Measurements from ENCODE around the gene SPAG6. TPM values are rescaled to one million over a fixed set of nuclear protein-coding genes. Genes with fewer than 3 reads are reported as not detected.
"Not testable (repeated sequence)": the region's sequence is repeated elsewhere in the genome, so short reads cannot be mapped to it uniquely, and the experiment has no call there.

The SPAG6 gene
- total RNA-seq, 1 experiment from 2014 or later: not detected

DNA sequence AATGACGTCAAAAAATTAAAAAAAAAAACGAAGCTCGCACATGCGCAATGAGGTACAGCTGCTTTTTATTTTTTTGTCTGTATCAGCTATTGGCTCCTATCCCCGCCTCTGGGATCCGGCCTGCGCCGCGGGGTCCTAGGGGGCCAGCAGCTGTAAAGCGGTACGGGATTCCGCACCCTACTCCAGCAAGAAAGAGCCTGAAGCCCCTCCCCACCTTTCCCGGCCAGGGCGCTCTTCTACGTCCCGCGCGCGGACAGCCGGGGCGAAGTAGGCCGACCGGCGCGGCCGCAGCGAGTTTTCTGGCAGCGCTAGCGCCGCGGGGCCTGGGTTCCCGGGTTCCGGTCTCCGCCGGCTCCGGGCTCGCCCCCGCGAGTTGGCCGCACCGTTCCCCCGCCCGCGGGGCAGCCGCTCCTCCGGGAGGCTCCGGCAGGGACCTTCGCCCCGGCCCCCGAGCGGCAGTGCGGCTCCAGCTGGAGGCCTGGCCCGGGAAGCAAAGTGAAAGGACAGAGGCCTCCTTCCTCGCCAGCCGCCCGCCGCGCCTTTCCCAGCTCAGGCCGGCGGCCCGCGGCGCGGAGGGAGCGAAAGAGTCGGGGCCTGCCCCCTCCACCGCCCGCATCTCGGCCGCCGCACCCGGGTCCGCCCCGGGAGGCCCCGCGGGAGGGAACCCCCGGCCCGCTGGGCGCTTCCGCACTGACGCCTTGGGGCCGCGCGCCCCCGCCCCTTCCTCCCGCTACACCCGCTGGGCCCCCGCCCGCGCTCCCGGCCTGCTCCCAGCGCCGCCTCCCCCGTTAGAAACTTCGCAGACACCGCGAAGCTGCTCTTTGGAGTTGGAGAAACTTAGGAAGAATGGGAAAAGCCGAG is 4.7 kb upstream of the SPAG6 start:
- peak; percentile 64 for DNase-seq (ENCODE audit: extremely low read depth, low read depth)

DNA sequence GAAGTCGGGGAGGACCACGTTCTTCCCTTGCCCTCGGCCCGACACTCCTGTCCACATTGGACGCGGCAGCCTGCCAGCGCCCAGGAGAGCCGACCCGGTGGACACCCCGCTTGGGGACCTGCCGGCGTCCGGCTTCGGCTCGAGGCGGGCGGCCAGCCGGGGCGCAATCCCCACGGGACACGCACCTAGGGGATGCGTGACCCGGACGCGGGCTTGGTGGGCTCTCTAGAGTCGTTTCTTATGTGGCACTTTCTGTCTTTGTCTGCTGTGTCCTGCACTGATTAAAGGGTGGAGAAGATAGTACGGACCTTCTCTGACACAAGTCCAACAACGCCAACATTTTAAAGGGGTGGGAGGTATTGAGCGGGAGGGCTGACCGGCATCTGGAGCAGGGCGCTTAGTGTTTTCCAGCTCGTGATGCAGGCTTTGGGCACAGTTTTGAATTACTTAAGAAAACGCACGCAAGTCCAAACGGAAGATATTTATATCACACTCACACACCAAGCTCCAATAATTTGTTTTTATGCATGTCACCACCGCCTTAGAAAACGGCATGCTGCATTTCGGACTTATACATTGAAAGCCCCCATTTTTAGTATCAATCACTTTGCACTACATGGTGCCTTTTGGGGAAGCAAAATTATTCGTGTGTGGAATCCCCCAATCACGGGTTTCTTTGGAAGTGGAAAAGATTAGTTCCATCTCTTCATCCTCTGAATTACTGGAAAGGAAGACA is 3.9 kb upstream of the SPAG6 start:
- no peak for DNase-seq (ENCODE audit: extremely low read depth, low read depth)

DNA sequence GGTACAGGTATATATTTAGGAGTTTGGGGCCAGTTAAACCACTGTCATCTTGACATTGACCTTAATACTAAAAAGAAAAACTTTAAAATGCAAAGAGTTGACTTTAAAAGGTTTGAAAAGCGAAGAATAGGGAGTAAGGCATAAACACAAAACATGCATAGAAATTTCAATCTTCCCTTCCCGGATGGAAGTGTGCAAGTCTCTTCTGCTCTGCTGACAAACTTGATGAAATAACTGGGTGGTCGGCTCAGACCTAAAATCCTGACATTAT is 3.4 kb upstream of the SPAG6 start:
- DNase-seq (ENCODE audit: extremely low read depth, low read depth): no peak

DNA sequence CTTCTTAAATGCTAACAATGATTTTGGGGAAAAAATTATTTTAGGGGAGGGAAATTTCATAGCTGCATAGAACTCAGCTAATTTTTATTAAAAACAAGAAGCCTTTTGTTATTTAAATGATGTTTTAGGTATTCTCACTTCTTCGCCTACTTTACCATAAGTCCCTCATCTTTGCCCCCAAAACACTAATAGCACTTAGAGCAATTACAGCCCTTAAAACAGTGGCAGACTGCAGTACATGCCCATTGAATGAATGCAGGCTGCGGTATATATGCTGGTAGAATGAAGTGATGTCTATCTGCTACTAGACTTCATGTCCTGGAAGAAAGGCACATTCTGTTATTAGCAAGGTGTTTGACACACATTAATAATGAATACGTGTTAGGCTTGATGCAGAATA is 2.9 kb upstream of the SPAG6 start:
- no peak for DNase-seq (ENCODE audit: extremely low read depth, low read depth)

DNA sequence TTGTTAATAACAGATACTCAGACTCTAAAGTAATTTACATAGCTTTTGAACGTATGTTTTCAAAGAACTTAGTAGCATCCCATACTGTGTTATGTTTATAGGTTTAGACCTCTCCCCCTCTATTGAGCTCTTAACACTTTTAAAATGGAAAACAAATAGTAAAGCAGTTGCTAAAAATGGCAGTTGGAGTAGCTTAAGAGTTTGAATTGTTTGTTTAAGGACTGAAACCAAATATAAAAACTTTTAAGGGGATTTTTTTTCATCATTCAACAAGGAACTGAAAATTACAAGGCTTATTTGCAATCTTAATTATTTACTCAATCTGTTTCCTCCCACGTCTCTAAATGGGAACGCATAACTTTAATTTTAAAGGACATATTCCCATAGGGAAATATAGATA is 1.6 kb upstream of the SPAG6 start:
- no peak for DNase-seq (ENCODE audit: extremely low read depth, low read depth)

DNA sequence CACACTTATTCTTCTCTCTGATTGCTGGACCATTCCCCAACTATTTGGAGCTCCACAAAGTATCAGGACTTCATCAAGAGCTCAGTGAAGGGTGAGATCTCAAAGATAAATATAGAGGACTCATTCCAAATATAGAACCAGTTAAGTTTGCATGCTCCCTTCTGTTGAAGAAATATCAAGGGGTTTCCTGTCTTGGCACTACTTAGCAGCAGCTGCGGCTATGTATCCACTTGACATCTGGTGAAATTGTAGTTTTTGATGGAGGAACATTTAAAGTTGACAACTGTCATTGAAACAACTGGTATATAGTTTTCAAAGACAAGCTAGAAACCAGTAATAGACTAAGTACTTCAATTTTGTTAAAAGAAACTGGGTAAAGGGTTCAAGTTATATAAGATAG is 1.0 kb upstream of the SPAG6 start:
- no peak for DNase-seq (ENCODE audit: extremely low read depth, low read depth)

DNA sequence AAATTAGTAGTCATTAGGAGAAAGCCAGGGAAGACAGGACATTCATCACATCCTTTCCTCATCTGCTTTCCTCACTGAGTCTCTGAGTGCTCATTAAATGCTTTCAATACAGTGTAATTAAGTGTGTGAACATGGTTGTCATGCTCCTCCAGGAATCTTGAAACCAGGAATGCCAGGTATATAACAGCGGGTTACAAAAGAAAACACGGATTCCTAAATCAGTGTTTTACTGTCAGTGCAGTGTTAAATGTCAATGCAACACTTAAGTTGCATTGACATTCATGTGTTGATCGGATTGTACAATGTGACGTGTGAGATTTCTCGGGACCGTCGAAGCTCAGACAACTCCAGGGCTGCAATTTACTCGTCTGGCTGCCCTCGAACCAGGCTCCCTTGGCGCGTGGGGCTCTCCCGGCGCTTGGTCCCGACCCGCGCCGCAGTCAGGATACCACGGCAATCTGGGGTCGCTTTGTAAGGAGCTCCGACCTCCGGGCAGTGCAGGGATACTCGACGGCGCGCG is 455 bp upstream of the SPAG6 start:
- DNase-seq (ENCODE audit: extremely low read depth, low read depth): no peak

DNA sequence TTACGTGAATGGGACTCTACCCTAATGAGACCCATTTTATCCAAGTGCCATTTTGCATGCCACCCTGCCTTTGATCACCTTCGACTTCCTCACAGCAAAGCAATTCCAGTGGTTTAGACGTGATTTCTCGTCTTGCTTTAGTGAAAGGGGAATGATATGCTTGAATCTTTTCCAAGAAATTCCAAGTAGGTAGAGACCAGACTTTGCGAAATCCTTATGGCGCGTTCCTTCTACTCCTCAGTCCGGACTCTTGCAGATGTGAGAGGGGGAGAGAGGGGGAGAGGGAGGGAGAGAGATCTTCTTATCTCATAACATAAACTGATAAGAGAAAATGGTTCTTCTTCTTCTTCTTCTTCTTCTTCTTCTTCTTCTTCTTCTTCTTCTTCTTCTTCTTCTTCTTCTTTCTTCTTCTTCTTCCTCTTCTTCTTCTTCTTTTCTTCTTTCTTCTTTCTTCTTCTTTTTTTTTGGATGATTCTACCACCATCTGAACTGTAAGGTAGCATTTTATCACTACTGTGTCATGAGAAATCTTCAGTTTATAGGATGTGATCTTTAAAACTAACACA is 883 bp downstream of the SPAG6 start:
- no peak for DNase-seq (ENCODE audit: extremely low read depth, low read depth)

DNA sequence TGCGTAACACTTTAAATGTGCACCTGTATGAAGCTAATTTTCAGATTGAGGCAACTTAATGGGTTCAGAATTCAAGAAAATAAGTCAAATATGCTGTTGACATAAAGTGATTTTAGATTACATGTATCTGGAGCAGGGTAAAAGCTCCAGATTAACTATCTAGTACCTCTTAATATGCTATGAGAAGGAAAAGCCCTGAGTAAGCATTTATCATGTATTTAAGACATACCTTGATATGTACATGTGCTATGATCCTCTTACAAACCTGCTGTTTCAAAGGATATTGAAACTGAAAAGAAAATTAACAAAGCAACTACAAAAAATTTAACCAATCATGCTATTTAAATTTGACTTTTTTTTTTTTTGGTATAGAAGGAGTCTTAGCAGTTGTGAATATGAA is 4.5 kb downstream of the SPAG6 start:
- DNase-seq (ENCODE audit: extremely low read depth, low read depth): no peak

DNA sequence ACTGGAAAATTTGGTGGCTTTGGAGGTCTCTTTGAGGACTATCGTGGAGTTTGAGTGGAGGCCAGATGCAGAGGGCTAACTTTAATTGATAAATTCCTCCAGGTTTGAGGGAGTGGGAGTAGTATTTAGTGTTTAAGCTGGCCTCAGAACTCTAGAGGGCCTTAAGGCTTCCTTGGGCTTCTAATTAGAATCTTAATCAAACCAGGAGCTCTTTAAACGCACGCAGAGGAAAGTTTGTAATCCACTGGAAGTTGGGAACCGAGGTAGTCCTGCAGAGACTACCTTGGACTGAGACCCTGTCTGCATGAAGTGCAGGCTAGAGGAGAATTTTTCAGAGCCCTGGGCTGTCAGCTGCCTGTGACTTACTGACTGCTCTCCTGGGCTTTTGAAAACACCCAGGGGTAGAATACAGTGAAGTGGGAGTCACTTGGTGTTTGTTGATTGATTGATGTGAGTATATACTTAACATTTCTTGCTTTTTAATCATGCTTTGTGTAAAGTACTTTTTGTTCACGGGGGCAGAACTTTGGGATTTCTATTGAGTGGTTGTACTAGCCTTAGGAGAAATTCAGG is 5.9 kb downstream of the SPAG6 start:
- no peak for DNase-seq (ENCODE audit: extremely low read depth, low read depth)

DNA sequence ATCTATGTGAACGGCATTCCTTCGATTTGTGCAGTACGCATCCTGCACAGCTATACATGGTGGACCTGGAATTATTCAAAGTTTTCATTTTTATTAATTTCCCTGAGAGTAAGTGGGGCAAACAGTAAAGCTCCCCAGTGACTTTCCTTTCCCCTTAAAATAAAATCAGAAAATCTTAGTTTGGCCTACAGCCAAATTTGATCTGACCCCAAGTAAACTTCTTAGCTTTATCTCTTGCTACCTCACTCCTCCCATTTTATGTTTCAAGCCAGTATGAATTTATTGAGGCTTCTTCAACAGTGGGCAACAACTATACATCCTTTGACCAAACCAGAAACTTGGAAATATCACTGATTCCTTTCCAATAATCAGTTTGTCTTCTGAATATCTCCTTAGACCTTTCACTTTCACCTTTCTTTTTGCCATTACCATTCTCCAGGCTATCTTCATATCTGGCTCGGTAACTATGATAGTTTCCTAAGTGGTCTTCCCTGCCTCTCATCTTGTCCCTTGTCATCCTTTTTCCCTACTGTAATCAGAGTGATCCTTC is 11.1 kb downstream of the SPAG6 start:
- DNase-seq (ENCODE audit: extremely low read depth, low read depth): no peak

DNA sequence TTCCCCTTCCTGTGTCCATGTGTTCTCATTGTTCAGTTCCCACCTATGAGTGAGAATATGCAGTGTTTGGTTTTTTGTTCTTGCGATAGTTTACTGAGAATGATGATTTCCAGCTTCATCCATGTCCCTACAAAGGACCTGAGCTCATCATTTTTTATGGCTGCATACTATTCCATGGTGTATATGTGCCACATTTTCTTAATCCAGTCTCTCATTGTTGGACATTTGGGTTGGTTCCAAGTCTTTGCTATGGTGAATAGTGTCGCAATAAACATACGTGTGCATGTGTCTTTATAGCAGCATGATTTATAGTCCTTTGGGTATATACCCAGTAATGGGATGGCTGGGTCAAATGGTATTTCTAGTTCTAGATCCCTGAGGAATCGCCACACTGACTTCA is 12.5 kb downstream of the SPAG6 start:
- not testable (repeated sequence) for DNase-seq (ENCODE audit: extremely low read depth, low read depth)

DNA sequence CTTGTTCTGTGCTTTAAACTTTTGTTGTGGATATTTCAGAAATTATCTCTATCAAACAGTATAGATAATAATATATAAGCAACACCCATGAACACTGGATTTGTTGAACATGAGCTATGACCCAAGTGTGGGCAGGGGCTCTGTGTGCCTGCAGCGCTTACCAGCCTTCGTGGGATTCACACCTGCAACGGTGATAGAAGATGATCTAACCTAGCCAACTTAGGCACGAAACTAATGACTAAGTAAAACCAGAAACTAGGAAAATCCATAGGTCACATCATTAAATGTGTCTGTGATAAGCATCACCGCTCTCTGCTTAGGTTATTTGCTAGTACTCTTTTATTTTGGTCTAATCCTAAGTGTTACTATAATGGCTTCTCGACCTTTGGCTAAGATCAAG is 18.0 kb downstream of the SPAG6 start:
- no peak for DNase-seq (ENCODE audit: extremely low read depth, low read depth)

DNA sequence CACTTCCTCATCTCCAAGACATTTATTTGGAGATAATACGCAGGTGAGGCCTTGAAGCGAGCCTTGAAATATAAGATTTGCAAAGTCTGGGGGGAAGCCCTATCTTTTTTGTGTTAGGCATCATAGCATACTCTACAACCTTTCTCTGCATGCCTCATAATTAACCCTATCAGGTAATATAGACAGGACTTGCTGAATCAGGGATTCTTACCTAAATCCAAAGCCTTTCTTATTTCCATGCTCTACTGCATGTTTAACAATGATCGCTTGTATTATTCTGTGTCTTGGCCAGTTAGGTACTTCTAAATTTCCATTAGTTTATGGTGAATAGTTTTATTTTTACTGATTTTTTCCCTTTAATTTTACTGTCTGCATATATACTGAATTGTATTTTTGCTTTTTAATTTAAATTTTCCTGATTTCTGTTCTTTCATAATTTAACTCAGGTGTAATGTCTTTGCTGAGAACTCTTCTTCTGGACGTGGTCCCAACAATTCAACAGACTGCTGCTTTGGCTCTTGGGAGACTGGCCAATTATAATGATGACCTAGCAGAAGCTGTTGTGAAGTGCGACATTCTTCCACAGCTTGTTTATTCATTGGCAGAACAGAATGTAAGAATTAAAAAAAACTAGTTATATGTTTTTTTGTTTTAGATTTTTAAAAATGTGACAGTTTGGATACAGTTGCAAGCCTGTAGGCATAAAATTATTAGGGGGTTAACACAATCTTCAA is 19.3 kb downstream of the SPAG6 start:
- no peak for DNase-seq (ENCODE audit: extremely low read depth, low read depth)

DNA sequence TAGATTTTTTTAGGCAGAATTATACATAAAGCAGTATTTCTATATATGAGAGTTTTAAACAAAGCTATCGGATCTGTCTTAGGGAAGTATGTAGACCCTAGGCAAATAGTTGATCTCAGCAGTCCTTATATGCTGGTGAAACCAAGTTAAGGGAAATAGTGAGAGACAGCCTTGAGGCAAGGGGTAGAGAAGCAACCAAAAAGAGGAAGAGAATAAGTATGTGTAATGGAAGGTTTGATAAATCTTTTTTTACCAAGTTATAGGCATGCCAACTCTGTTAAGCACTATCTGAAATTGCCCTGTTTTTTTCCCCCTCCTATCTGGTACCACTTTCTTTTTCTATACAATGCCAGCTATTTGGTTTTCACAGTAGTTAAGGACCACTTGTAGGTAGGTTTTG is 19.9 kb downstream of the SPAG6 start:
- DNase-seq (ENCODE audit: extremely low read depth, low read depth): no peak

DNA sequence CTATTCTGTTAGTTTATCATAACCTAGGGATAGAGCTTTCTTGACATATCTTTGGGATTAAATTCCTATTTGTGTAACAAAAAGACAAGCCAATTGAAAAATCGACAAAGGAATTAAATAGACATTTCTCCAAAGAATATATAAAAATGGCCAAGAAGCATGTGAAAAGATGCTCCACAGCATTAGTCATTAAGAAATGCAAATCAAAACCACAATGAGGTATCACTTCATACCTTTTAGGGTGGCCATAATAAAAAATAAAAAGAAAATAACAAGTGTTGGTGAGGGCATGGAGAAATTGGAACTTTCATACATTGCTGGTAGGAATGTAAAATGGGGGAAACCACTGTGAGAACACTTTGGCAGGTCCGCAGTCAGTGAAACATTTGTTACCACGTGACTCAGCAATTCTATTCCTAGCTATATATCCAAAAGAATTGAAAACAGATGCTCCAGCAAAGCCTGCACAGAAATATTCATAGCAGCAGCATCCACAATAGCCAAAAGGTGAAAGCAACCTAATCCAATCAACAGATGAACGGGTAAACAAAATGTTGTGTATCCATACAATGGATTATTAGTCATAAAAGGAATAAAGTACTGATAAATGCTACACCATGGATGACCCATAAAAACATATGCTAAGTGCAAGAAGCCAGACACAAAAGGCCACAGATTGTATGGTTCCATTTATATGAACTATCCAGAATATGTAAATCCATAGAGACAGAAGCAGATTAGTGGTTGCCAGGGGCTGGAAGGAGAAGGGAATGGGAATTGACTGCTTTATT is 20.5 kb downstream of the SPAG6 start:
- no peak for DNase-seq (ENCODE audit: extremely low read depth, low read depth)

DNA sequence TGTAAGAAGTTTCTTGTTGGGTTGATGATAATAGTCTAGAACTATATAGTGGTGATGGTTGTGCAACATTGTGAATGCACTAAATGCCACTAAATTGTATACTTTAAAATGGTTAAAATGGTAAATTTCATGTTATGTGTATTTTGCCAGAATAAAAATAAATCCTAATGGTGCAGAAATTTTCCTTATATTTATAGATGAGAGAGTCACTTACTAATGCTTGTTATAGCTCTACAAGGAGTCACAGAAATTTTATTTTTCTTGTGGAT is 21.1 kb downstream of the SPAG6 start:
- DNase-seq (ENCODE audit: extremely low read depth, low read depth): no peak

DNA sequence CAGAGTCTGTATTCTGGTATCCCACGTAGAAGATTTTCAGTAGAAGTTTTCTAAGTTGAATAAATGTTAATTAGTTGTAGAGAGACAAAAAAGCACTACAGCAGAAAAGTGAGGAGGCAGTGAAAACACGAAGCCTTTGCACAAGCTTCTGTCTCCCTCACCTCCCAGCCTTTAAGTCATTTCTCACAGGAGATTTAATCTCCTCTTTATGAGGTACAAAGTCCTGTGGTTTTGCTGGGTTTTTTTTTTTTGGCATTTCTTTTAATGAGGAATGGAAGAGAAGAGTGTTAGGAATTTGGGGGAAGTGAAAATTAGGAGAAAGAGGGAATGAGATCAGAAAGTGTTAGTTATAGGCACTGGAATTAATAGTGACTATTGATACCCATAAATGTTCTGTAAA is 21.5 kb downstream of the SPAG6 start:
- no peak for DNase-seq (ENCODE audit: extremely low read depth, low read depth)

DNA sequence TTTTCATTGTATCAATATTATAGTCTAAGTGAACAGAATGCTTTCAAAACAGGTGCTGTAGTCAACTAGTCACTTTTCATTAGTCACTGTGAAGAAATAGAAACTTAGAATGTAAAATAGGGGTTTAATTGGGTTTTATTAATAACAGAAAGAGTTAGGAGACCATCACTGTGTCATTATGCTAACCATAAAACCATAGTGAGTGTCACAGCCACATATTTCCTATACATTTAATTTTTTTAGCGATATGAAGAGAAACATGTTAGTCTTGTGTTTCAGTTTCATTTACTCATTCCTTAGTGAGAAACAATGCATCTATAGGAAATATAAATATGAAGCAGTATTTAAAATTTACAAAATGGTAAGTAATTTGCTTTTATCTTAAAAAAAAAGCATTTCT is 22.2 kb downstream of the SPAG6 start:
- DNase-seq (ENCODE audit: extremely low read depth, low read depth): no peak

DNA sequence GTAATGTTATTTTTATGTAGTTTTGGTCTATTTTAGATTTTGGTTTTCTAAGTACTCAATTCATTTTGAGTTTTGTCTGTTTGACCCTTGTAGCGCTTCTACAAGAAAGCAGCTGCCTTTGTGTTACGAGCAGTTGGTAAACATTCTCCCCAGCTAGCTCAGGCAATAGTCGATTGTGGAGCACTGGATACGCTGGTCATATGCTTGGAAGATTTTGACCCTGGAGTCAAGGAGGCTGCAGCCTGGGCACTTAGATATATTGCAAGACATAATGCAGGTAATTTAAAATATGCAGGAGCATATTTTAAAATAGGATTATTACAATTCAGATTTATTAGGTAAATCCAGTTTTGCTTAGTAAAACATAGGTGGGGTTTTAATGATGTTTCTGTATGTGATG is 23.1 kb downstream of the SPAG6 start:
- no peak for DNase-seq (ENCODE audit: extremely low read depth, low read depth)

Measured in NCI-H460 (cell line).